Ishikawa (cell line): ENCODE results near the gene GDPD5.

Source experiments
- CEBPB ChIP-seq: IDR thresholded peaks from 2 replicates; pipeline ENCODE4 v1.6.1; 2012
- CREB1 ChIP-seq: IDR thresholded peaks from 2 replicates; pipeline ENCODE4 v1.6.1; 2012; ENCODE audit warnings: low read depth
- EGR1 ChIP-seq: IDR thresholded peaks from 2 replicates; pipeline ENCODE4 v1.6.1; 2012
- EP300 ChIP-seq: IDR thresholded peaks from 2 replicates; pipeline ENCODE4 v1.6.1; 2012; ENCODE audit warnings: borderline replicate concordance
- FOXM1 ChIP-seq: IDR thresholded peaks from 2 replicates; pipeline ENCODE4 v1.6.1; 2012; ENCODE audit warnings: low read depth, borderline replicate concordance
- MAX ChIP-seq: IDR thresholded peaks from 2 replicates; pipeline ENCODE4 v1.6.1; 2012
- NFIC ChIP-seq: IDR thresholded peaks from 2 replicates; pipeline ENCODE4 v1.6.1; 2012
- RAD21 ChIP-seq: IDR thresholded peaks from 2 replicates; pipeline ENCODE4 v1.6.1; 2012; ENCODE audit warnings: low read depth
- REST ChIP-seq: IDR thresholded peaks from 2 replicates; pipeline ENCODE4 v1.6.1; 2012; ENCODE audit warnings: low read depth, mild to moderate bottlenecking
- TAF1 ChIP-seq: IDR thresholded peaks from 2 replicates; pipeline ENCODE4 v1.6.1; 2012; ENCODE audit warnings: low read depth, mild to moderate bottlenecking
- TCF12 ChIP-seq: IDR thresholded peaks from 2 replicates; pipeline ENCODE4 v1.6.1; 2012; ENCODE audit warnings: low read depth
- TEAD4 ChIP-seq: IDR thresholded peaks from 2 replicates; pipeline ENCODE4 v1.6.1; 2012
- YY1 ChIP-seq: IDR thresholded peaks from 2 replicates; pipeline ENCODE4 v1.6.1; 2012; ENCODE audit warnings: low read depth
- ZBTB7A ChIP-seq: IDR thresholded peaks from 2 replicates; pipeline ENCODE4 v1.6.1; 2012; ENCODE audit warnings: low read depth
- TF ChIP-seq, protein P1 (sequence below): IDR thresholded peaks from 2 replicates; pipeline ENCODE4 v1.6.1; 2012

Gene GDPD5

DNA sequence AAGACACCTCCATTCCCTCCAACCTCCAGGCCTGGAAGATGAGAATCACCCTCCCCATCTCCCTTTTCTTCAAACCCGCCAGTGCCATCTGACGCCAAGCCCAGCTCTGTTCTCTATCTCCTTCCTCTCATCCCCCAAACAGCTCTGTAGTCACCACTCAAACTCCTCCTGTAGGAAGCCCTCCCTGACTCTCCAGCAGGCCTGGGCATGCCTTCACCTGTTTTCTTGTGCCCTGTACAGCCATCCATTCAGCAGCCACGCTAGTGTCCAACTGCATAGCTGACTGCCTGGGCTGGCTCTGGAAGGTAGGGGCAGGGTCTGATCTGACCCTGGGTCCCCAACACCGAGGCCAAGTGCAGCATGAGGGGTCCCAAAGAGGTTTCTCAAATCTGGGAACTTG lies 25.0 kb downstream of the GDPD5 start:
- no peak for TF ChIP-seq TCF12

- no peak for TF ChIP-seq TCF12
- no peak for TF ChIP-seq ZBTB7A
- TF ChIP-seq RAD21, result no peak
- TF ChIP-seq CREB1, result no peak
- no peak for TF ChIP-seq EP300
- peak; percentile 9; the same call in 1 of the 2 replicates for TF ChIP-seq NFIC
- no peak for TF ChIP-seq TAF1
- TF ChIP-seq REST, result no peak
- TF ChIP-seq TEAD4, result peak; percentile 72
- TF ChIP-seq CEBPB, result no peak
- TF ChIP-seq MAX, result no peak
- TF ChIP-seq EGR1, result no peak
- TF ChIP-seq, protein P1, sequence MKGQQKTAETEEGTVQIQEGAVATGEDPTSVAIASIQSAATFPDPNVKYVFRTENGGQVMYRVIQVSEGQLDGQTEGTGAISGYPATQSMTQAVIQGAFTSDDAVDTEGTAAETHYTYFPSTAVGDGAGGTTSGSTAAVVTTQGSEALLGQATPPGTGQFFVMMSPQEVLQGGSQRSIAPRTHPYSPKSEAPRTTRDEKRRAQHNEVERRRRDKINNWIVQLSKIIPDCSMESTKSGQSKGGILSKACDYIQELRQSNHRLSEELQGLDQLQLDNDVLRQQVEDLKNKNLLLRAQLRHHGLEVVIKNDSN, result no peak
- no peak for TF ChIP-seq FOXM1
- no peak for TF ChIP-seq YY1
These were observed 26.1 kb downstream of the GDPD5 start for GRCh38 chr11:75499423-75500190.

DNA sequence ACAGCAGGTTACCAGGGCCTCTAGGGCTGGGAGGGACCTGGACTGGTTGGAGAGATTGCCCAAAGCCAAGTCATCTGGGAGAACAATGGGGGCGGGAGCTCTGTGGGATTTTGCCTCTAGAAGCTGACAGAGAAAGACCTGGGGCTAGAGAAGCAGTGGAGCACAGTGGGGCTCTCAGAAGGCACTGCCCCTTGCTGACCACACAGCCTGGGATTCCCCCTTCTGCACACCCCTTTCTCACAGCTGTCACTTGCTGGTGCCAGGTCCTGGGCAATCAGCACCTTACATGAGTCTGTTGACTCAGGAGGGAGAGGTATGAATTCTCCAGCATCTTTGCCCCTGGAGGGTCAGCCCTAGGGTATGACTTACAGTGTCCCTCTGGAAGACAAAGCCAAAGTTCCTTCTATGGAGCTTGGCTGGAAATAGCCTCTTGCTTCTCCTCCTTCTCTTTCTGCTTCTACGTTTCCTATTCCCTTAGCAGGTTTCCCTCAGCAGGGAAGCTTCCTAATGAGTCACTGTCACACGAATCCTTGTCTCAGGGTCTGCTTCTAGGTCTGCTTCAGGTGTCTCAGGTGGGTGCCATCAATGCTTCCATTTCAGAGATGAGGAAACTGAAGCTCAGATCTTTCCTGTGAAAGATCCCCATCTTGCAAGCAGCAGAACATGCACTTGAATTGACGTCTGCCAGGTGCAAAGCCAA lies 27.0 kb downstream of the GDPD5 start:
- no peak for TF ChIP-seq EGR1
- no peak for TF ChIP-seq NFIC
- no peak for TF ChIP-seq FOXM1
- TF ChIP-seq TEAD4, result no peak
- no peak for TF ChIP-seq TAF1
- TF ChIP-seq MAX, result no peak
- TF ChIP-seq EP300, result no peak
- no peak for TF ChIP-seq REST
- TF ChIP-seq CREB1, result no peak
- no peak for TF ChIP-seq TCF12
- TF ChIP-seq, protein P1, result no peak
- TF ChIP-seq CEBPB, result no peak
- no peak for TF ChIP-seq RAD21
- no peak for TF ChIP-seq ZBTB7A
- TF ChIP-seq YY1, result no peak

DNA sequence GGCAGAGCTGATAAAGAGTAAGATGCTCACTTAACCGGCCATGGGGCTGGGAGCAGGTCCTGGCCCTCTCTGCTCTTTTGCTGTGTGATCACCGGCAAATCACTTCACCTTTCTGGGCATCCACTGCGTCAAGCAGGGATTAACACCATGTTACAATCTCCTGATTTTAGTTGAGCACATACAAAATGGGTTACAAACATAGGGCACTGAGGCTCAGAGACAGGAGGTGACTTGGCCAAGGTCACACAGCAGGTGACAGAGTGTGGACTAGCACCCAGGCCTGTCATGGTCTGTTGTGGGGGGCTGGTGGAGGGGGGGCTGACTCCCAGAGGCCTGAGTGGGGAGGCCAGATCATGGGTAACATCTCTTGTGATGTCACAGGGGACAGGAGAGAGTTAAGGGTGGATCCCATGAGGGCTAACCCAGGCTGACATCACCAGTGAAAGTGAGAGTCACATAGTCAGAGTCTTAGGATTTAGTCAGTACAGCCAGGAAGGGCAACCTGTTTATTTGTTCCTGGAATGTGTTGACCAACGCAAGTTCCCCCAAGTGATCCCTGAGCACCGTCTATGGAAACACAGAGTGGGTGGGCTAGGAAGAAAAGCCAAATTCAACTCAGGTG lies 27.8 kb downstream of the GDPD5 start:
- no peak for TF ChIP-seq EP300
- no peak for TF ChIP-seq NFIC
- TF ChIP-seq REST, result no peak
- TF ChIP-seq ZBTB7A, result no peak
- TF ChIP-seq, protein P1, result no peak
- no peak for TF ChIP-seq FOXM1
- no peak for TF ChIP-seq TCF12
- TF ChIP-seq TAF1, result no peak
- no peak for TF ChIP-seq RAD21
- no peak for TF ChIP-seq CREB1
